Vagina (tissue), 2 donors: ENCODE data around the gene PSD2.

Source experiments
- POLR2AphosphoS5 ChIP-seq, 2 donors: sonication (generic); formaldehyde crosslinking; IDR thresholded peaks; one replicate each; pipeline ENCODE4 v1.9.0; 2017; ENCODE audit warnings: antibody characterized with exemption in 2 of 2, mild to moderate bottlenecking in 2 of 2, low read depth in 1 of 2; ENCODE audit not compliant: insufficient read depth in 1 of 2
- TF ChIP-seq, protein P1 (sequence below), 3 experiments: fragments of 450-650 bp in 2 of 3; fragments of 200-600 bp in 1 of 3; sonication (generic) in 1 of 3; IDR thresholded peaks; one replicate each; pipeline ENCODE4 v1.5.1; 2017 to 2019; ENCODE audit warnings: antibody characterized with exemption in 3 of 3, mild to moderate bottlenecking in 2 of 3, moderate library complexity in 2 of 3

DNA sequence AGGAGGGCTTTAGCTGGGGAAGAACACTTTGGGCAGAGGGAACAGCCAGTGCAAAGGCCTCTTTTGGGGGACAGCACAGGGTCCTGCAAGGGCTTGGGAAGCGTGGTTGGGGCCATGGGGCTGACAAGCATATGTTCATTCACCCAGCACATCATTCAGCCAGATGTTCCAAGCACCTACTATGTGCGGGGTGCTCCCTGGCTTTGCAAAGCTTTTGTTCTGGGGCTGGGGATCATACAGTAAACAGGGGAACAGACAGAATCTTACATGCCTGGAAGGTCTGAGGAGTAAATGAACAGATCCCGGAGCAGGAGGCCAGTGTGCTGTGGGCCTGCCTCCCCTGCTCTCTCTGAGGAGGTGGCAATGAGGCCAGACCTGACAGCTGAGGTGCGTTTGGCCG is 16.7 kb downstream of the PSD2 start:
- TF ChIP-seq POLR2AphosphoS5 (IDR thresholded peaks at IDR 0.05; ENCODE audit: insufficient read depth in 1 of 2, low read depth in 1 of 2), result no peak
- TF ChIP-seq, protein P1, sequence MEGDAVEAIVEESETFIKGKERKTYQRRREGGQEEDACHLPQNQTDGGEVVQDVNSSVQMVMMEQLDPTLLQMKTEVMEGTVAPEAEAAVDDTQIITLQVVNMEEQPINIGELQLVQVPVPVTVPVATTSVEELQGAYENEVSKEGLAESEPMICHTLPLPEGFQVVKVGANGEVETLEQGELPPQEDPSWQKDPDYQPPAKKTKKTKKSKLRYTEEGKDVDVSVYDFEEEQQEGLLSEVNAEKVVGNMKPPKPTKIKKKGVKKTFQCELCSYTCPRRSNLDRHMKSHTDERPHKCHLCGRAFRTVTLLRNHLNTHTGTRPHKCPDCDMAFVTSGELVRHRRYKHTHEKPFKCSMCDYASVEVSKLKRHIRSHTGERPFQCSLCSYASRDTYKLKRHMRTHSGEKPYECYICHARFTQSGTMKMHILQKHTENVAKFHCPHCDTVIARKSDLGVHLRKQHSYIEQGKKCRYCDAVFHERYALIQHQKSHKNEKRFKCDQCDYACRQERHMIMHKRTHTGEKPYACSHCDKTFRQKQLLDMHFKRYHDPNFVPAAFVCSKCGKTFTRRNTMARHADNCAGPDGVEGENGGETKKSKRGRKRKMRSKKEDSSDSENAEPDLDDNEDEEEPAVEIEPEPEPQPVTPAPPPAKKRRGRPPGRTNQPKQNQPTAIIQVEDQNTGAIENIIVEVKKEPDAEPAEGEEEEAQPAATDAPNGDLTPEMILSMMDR (IDR thresholded peaks at IDR 0.05), result no peak
